ENCODE measurements around the gene PAPOLB. TPM values are rescaled to one million over a fixed set of nuclear protein-coding genes. Genes with fewer than 3 reads are reported as not detected.

Gene PAPOLB
- polyA plus RNA-seq, 3 donors, result not detected

DNA sequence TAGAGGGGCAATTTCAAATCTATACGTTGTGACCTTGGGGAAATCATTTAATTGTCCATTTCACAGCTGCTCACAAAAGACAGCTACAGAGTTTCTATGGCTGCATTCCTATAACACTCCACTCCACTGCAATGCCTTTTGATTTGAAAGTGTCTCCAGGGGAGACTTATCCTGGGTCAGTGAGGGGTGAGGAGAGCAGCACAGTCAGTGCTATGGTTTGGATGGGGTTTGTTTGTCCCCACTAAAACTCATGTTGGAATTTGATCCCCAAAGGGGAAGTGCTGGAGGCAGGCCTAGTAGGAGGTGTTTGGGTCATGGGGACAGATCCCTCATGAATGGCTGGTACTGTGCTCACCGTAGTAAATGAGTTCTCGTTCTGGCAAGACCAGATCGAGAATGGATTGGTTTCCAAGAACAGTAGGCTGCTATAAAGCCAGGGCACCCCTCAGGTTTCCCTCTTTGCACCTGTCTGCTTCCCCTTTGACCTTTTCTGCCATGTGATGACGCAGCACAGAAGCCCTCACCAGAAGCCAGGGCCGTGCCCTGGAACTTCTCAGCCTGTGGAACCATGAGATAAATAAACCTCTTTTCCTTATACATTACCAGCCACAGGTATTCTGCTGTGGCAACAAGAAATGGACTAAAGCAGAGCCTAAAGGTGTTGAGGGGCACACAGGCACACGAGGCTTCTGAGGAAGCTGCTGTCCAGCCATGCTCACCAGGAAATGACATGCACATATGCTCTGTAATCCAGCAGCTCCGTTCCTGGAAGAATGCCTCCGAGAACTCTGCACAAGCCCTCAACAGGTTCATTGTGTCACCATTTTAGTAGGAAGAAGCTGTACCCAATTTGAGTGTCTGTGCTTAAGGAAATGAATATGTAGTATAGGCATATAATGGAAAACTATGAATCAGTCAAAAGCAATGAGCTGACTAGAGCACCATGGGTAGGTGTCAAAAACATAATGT, 5.0 kb upstream of the PAPOLB start:
- H3K27me3 Mint-ChIP-seq (ENCODE audit: low read depth in 3 of 3), result peaks cover 23 to 44% (median 30%) of the 10 kb centered on the region in 3 donors
- H4K20me1 ChIP-seq (ENCODE audit: insufficient read depth, low read length), result no peaks in the 10 kb centered on the region
- H3K4me1 Mint-ChIP-seq, result peaks cover 2% of the 10 kb centered on the region
- peaks cover 9 to 19% of the 10 kb centered on the region in 2 donors for H3K9me3 ChIP-seq (replicated peaks in 1 of 2; ENCODE audit: control insufficient read depth in 1 of 2, insufficient read depth in 1 of 2, low read length in 2 of 2)
- intact Hi-C loops (cut with micrococcal nuclease), result no loop called here
- H3K9ac ChIP-seq (ENCODE audit: insufficient read depth, low read length, poor library complexity, severe bottlenecking), result no peak overlapping the region
- no peak for DNase-seq
- 89% methylated on average over 7 of the region's 9 CpGs for WGBS (ENCODE audit: insufficient coverage)
- no peaks in the 10 kb centered on the region for H3K79me2 ChIP-seq (ENCODE audit: insufficient read depth, low read length)
- H3K4me2 ChIP-seq (replicated peaks; ENCODE audit: extremely low read depth, low read length, poor library complexity, severe bottlenecking), result no peak overlapping the region
- H3K27ac ChIP-seq (ENCODE audit: low read depth in 1 of 2, low read length in 2 of 2), result no peak overlapping the region
- H3K36me3 ChIP-seq (replicated peaks in 1 of 2; ENCODE audit: control insufficient read depth in 1 of 2, insufficient read depth in 2 of 2, low read length in 2 of 2), result no peaks in the 10 kb centered on the region
- peaks cover 7 to 32% (median 25%) of the 10 kb centered on the region in 7 donors for H3K9me3 Mint-ChIP-seq
- H3K4me3 Mint-ChIP-seq, result no peak overlapping the region
- peaks cover 20 to 38% of the 10 kb centered on the region in 2 donors for H3K27me3 ChIP-seq (ENCODE audit: control insufficient read depth in 2 of 2, insufficient read depth in 2 of 2, low read length in 2 of 2)
- H3K4me1 ChIP-seq (ENCODE audit: control insufficient read depth in 1 of 2, insufficient read depth in 2 of 2, low read length in 2 of 2), result peaks cover 0 to 1% of the 10 kb centered on the region in 2 donors
- TF ChIP-seq, protein P1, sequence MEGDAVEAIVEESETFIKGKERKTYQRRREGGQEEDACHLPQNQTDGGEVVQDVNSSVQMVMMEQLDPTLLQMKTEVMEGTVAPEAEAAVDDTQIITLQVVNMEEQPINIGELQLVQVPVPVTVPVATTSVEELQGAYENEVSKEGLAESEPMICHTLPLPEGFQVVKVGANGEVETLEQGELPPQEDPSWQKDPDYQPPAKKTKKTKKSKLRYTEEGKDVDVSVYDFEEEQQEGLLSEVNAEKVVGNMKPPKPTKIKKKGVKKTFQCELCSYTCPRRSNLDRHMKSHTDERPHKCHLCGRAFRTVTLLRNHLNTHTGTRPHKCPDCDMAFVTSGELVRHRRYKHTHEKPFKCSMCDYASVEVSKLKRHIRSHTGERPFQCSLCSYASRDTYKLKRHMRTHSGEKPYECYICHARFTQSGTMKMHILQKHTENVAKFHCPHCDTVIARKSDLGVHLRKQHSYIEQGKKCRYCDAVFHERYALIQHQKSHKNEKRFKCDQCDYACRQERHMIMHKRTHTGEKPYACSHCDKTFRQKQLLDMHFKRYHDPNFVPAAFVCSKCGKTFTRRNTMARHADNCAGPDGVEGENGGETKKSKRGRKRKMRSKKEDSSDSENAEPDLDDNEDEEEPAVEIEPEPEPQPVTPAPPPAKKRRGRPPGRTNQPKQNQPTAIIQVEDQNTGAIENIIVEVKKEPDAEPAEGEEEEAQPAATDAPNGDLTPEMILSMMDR (IDR thresholded peaks at IDR 0.05), result no peak
- no peaks in the 10 kb centered on the region for H3K36me3 Mint-ChIP-seq
- no peak overlapping the region for H3K27ac Mint-ChIP-seq
- no peak overlapping the region for H2AFZ ChIP-seq (ENCODE audit: insufficient read depth, low read depth, low read length, poor library complexity, severe bottlenecking)
- no peak overlapping the region for H3K4me3 ChIP-seq (replicated peaks in 1 of 3; ENCODE audit: low read depth in 2 of 3, low read length in 3 of 3)

DNA sequence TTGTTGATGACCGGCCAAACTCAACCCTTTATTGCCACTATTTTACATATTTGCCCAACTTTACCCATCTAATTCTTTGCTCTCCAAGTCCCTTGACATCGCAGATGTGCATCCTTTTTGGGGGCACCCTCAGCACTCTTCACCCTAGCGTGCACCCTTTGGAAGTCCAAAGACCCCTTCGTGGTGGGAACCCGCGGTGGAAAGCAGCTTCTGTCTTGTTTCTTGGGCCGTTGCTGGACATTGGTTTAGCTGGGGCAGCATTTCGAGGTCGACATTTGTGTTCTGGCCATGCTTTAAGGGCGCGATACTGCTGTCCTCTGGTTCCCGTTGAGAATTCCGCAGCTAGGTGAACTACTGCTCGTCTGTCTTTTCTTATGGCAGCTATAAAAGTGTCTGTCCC, 326 bp upstream of the PAPOLB start:
- Histone ChIP-seq H3K4me3 (replicated peaks in 1 of 3; ENCODE audit: low read depth in 2 of 3, low read length in 3 of 3) (peak overlapping the region in 1 of 3 experiments; percentile 54), H3K9me3 (replicated peaks in 1 of 2; ENCODE audit: control insufficient read depth in 1 of 2, insufficient read depth in 1 of 2, low read length in 2 of 2) (peaks cover 15 to 27% of the 10 kb centered on the region in 2 donors), H3K27me3 (ENCODE audit: control insufficient read depth in 2 of 2, insufficient read depth in 2 of 2, low read length in 2 of 2) (peaks cover 33 to 36% of the 10 kb centered on the region in 2 donors), H3K36me3 (replicated peaks in 1 of 2; ENCODE audit: control insufficient read depth in 1 of 2, insufficient read depth in 2 of 2, low read length in 2 of 2) (no peaks in the 10 kb centered on the region), H2AFZ (ENCODE audit: insufficient read depth, low read depth, low read length, poor library complexity, severe bottlenecking) (peak overlapping the region; percentile 55), H3K4me2 (replicated peaks; ENCODE audit: extremely low read depth, low read length, poor library complexity, severe bottlenecking) (peak overlapping the region; percentile 41), H3K79me2 (ENCODE audit: insufficient read depth, low read length) (no peaks in the 10 kb centered on the region), H3K4me1 (ENCODE audit: control insufficient read depth in 1 of 2, insufficient read depth in 2 of 2, low read length in 2 of 2) (peaks cover 0 to 5% of the 10 kb centered on the region in 2 donors), H3K27ac (ENCODE audit: low read depth in 1 of 2, low read length in 2 of 2) (no peak overlapping the region), H4K20me1 (ENCODE audit: insufficient read depth, low read length) (no peaks in the 10 kb centered on the region), H3K9ac (ENCODE audit: insufficient read depth, low read length, poor library complexity, severe bottlenecking) (no peak overlapping the region)
- Mint-ChIP-seq H3K27ac (no peak overlapping the region), H3K4me3 (peak overlapping the region in 1 of 2 donors; percentile 81), H3K9me3 (peaks cover 9 to 33% (median 26%) of the 10 kb centered on the region in 7 donors), H3K27me3 (ENCODE audit: low read depth in 3 of 3) (peaks cover 25 to 35% (median 28%) of the 10 kb centered on the region in 3 donors), H3K4me1 (peaks cover 5% of the 10 kb centered on the region), H3K36me3 (no peaks in the 10 kb centered on the region)
- TF ChIP-seq, protein P1 (IDR thresholded peaks at IDR 0.05), result no peak
- 83% methylated on average over 14 of the region's 14 CpGs for WGBS (ENCODE audit: insufficient coverage)
- intact Hi-C loops (cut with micrococcal nuclease), result no loop called here
- DNase-seq, result no peak
